ELR (cell line): ENCODE results near the gene ARFGAP1.
"Not testable (repeated sequence)": the region's sequence is repeated elsewhere in the genome, so short reads cannot be mapped to it uniquely, and the experiment has no call there.

Experiments
- DNase-seq: peaks from one replicate; pipeline ENCODE4 v3.0.0-alpha.2; 2015; ENCODE audit warnings: low read depth

Gene ARFGAP1

DNA sequence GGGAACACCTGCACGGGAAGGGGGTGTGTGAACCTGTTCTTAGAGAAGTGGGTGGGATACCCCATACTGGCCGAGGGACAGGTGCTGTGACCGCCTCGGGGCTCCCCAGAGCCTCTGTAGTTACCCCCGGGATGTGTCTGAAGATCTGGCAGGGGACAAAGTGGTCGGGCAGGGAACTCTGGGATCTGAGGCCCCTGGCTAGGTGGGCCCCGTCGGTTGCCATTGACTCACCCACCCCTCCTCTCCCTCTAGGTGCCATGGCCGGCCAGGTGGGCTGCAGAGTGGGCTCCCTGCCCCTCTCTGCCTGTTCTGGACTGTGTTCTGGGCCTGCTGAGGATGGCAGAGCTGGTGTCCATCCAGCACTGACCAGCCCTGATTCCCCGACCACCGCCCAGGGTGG lies 32.6 kb upstream of the ARFGAP1 start:
- DNase-seq = no peak

DNA sequence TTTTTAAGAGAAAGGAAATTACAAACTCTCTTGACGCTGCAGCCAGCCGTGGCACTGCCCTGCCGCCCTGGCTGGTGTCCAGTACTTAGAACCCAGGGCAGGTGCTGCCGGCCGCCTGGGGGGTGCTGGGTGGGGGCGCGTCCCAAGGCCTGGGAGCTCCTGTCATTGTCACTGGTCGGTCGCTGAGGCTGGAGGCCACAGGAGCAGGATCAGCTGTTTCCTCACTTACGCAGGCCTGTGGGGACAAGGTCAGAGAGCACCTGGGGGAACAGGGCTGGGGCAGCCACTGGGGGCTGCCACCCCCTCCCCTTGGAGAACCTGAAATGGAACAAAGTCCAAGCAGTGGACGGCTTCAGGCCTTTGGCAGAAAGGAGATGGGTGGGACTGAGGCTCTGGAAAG lies 31.3 kb upstream of the ARFGAP1 start:
- no peak for DNase-seq

DNA sequence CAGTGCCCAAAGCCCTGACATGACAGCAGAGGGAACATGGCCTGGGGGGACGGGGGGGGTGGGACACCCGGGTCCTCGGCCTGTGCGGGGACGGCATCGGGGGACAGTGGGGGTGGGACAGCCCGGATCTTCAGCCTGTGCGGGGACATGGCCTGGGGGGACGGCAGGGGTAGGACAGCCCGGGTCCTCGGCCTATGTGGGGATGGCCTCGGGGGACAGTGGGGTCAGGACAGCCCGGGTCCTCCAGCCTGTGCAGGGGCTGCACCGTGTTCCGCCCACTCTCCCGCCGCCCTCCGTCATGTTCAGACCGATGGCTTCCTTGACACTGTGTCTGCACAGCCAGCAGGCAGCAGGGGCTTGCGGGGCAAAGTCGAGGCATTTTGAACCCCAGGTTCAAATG lies 29.9 kb upstream of the ARFGAP1 start:
- DNase-seq = no peak

DNA sequence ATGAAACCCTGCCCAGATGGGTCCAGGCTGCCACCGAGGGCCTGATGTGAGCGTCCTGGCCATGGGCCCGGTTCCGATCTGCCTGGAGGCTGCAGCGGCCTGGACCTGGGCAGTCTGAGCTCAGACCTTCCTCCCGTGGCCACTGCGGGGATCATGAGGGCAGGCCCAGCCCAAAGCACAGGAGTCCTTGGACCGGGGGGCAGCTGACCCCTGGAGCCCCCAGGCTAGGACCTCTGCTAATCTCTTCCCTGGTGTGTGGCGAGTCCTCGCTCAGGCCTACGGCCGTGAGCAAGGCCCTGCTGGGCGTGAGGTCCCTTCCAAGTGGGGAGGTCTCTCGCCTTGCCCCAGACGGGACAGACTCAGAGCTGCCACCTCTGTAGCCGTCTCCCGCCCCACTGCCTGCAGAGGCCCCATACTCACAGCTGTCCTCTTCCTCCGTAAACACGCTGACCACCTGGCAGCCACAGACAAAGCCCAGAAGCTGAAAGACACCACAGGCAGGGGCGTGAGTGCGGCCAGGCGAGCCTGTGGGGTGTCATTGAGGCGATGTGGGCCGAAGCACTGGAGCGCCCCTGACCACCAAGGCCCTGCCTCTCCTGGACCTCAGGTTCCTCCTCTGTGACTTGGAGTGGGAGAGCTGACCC lies 28.9 kb upstream of the ARFGAP1 start:
- no peak for DNase-seq

DNA sequence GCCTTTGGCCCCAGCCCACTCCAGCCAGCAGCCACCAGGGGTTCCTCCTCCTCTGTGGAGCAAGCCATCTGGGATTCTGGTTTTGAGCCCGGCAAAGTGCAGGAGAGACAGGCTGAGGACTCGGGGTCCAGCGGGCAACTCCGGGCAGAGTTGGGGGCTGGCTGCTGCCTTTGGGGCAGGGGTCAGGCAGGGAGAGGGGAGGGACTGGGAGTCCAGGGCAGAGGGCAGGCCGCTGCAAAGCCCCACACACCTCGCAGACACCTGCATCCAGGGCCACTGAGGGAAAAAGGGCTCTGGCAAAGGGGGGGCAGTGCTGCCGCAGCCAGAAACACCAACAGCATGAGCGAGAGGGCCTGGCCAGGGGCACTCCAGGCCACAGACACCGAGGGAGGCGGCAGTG lies 28.1 kb upstream of the ARFGAP1 start:
- DNase-seq = no peak

DNA sequence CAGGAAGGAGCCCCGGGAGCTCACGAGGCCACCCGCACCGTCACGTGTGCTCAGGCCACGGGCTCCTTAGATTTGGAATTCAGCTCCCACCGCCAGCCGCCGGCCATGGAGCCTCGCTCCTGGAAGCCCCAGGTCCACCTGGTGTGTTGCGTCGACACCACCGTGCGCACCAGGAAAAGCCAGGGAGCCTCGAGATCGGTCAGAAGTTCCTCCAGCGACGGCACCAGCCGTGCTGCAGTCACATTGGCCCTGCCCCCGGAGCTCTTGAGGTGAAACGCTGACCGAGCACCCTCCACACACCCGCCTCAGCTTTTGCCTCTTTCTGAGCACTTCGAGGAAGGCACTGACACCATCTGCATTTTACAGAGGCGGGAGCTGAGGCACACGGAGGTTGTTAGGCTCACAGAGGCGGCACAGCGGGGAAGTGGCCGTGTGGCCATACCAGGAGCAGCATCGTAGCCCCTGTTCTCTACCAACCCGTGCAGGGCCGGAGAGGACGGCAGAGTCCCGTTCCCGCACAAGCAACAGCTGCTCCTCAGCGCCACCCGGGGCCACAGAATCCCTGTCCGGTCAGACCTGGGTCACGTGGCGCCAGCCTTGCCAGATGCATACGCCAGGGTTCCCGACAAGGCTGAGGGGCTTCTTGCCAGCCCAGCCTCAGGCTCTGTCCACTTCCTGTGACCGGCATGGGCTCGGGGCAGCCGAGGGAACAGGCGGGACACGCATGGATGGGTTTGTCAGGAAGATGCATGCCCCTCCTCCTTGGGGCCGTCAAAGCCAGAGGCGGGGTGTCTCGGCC lies 25.9 kb upstream of the ARFGAP1 start:
- DNase-seq = no peak

DNA sequence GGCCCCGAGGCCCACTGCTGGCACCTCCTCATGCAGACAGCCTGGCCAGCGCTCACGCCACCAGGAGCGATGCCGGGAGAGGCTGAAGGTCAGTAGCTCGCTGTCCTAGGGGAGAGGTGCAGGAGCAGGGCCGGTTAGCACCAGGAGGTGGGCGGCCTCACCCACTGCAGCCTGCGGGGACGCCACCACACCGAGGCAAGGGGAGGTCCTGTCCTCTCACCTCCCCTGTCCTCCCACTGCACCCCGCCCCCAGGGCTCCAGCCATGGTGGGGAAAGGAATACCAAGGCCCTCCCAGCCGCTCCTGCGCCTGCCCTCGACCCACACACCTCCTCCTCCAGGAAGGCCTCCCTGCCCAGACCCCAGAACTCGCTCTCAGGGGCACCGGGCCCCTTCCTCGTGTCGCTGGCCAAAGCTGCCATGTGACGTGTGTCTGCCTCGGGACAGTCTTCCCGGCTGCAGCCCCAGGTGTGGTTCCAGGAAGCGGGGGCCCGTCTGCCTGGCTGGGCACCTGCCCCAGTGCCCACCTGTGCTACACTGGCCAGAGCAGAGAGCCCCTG lies 24.9 kb upstream of the ARFGAP1 start:
- DNase-seq = no peak

DNA sequence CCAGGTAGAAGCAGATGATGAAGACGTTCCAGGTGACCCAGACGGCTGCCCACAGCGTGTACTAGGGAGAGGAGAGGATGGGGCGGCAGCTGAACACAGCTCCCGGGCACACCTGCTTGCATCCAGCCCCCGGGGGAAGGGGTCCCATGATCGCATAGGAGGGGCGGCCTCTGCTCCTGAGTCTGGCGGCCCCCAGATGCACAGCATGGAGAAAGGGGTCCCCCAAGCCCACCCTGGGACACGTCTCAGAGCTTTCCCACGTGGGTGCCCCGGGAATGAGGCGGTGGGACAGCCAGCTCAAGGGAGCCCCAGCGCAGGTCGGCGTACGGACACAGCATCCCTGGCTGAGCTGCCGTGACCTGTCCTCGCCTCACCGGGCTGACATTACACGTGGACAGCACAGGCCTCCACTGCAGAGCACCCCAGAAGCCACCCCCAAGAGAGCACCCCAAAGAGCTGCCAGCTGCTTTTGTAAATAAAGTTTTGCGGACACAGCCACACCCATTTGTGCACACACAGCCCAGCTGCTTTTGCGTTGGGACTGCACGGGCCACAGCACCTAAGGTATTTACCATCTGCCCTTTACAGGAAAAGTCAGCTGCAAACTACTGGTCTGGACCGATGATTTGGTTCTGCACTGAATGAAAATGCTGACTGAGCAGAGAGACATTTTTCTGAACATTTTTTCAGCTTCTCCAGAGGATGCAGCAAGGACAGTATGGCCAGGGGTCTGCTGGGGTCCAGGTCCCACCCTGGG lies 23.6 kb upstream of the ARFGAP1 start:
- DNase-seq = no peak

DNA sequence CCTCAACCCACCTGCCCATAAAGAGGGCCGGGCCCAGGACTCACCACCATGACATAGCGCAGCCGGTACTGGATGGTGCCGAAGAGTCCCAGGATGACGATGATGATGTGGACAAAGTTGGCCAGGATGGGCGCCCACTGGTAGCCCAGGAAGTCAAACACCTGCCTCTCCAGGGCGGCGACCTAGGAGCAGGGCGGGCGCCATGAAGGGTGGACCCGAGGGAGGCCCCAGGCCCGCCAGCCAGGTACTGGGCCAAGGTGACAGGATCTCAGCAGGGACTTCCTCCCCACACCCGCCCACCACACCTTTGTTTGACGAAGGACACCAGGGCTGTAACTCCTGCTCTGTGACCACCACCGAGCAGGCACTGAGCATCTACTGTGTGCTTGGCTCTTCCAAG lies 22.7 kb upstream of the ARFGAP1 start:
- no peak for DNase-seq

DNA sequence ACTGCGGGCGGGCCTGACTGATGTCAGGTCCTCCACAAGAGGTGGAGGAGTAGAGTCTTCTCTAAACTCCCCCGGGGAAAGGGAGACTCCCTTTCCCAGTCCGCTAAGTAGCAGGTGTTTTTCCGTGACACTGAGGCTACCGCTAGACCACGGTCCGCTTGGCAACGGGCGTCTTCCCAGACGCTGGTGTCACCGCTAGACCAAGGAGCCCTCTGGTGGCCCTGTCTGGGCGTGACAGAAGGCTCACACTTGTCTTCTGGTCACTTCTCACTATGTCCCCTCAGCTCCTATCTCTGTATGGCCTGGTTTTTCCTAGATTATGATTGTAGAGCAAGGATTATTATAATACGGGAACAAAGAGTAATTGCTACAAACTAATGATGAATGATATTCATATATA lies 21.3 kb upstream of the ARFGAP1 start:
- DNase-seq = not testable (repeated sequence)

DNA sequence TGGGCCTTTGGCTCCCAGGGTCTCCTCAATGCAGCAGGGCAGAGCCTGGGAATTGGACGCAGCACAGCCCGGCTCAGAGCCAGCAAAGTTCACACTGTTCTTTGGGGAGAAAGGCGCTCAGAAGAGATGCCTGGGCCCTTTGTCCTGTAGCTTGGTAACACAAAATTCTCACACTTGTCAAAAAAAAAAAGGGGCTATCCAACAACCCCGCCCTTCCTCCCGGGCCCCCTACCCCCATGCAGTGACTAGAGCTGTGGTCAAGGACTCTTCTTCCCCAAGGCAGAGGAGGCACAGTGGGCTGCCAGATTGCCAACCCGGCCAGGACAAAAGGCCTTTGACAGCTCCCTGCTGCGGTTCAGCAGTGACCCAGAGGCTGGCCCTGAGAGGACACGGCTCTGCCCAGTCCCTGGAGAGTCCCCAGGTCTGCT lies 20.3 kb upstream of the ARFGAP1 start:
- DNase-seq = no peak

DNA sequence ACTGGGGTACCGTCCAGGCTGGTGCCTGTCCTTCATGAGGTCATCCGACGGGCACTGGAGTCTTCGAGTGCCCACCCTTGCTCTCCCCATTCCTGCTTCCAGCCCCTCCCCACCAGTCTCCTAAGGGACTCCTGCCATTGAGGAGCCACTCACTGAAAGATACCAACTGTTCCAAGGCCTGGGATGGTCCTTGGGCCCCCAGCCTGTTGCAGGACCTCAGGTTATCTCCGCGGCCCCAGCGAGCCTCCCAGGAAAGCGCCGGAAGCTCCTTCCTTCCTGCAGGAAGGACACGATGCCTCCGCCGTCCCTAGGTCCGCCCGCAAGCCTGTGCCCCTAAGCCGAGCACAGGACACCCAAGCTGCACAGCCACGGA lies 19.6 kb upstream of the ARFGAP1 start:
- DNase-seq = no peak

DNA sequence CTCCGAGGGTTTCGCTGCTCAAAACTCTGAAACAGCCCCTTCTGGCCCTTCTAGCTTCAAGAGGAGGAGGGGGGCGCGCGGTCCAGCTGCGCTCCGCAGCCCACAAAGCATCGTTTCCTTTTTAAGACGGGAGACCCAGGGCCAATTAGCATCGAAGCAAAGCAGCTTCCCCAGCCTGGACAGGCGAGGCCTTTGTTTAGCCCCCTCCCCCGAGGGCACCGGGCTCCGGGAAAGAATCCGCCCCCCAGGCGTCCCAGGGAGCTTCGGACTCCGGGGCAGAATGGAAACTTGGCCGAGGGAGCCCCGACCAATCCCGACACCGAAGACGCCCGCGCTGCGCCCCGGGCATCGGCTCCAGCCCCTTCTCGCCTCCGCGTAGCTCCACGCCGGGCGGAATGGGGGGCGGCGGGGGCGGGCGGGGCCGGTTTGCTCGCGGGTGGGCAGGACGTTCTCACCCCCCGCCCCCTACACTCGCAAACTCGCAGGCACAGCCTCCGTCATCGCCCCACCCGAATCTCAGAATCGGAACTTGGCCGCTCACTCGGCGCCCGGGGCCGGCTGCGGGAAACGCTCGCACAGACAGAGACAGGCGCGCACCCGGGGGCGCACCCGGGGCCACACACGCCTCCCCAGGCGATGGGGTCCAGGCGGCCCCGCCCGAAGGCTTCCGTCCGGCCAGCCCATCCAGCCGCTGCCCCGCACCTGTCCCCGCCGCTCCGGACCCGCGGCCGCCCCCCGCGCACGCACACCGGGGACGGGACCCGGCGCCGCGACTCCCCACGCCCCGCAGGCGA lies 19.0 kb upstream of the ARFGAP1 start:
- no peak for DNase-seq

DNA sequence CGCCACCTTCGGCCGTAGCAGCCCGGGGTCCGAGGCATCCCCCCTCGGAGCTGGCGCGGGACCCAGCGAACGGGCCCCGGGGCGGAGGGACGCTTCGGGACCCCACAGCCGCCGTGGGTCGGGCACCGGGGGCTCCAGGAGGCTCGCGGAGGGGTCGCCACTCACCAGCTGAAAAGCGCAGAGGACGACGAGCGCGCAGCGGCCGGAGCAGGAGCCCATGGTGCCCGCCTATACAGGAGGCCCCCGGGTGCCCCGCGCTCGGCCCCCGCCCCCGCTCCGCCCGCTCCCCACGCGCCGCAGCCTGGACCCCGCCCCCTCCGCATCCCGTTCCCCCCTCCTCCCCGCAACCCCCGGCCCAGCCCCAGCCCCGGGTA lies 18.4 kb upstream of the ARFGAP1 start, which contains the start of gene NKAIN4:
NKAIN4 (minus strand) TSS at position 232 of the 374 bp plus-strand sequence; CDS start at position 219, 13 bp downstream.
- DNase-seq = no peak

DNA sequence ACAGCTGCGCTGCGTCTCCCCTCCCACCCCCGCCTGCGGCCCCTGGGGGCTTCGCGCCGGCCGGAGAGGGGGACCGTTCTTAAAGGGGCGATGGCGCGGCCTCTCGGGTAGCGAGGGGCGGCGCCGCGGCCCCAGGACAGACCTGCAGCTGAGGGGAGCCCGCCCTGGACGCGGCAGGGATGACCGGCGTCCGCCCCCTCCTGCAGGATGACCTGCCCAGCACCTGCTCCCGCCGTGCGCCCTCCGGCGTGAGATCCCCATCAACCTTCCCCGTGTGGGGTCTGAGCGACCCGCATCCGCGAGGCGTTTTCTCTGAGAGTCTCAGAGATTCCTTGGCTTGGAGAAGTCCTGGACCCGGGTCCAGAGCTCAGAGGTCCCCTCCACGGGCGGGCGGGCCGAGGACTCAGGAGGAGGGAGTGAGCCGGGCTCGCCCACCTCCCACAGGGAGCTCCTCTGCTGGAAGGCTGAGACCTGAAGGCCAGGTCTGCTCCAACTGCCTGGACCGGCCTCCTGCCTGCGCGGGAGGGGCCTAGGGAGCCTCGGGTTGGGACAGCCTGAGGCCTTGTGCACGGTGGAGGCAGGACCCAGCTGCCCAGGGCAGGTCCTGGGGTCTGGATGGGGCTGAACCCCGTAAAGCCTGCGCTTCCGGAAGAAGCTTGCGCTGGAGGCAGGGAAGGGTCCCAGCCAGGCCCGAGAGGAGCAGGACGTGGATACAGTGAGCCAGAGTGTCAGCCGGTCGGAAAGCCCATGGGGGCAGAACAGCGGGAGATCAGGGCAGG lies 17.8 kb upstream of the ARFGAP1 start:
- DNase-seq = no peak

DNA sequence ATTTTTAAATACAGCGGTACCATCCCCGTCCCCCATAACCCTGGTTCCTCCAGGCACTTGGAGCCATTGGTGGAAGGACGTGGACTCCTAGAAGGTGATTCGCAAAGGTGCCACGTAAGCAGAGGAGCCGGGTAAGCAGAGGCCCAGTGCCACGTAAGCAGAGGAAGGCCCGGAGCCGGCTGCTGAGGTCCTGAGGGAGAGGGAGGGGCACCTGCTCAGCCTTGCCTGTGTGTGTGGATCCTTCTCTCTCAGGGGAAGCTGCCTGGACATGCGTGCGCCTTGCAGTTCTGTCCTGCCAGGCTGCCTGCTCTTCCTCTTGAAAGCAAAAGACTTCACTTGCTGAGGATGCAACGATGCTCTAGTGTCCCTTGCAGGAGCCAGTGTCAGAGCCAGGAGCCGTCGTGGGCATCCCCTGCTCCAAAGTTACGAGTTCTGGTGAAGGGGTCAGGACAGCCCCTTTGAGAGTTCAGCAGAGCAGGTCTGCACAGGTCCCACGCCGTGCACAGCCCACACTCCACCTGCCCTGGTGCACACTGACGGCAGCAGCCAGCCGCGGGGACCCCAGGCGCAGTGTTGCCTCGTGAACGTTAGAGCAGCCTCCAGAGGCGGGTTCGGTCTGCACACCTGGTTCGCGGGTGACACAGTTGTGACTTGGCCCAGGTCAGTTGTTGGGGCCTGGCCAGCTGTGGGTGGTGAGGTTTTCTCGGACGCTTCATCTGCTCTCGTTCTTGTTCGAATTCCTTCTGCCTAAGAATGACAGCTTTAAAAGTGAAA lies 16.5 kb upstream of the ARFGAP1 start:
- DNase-seq = no peak

DNA sequence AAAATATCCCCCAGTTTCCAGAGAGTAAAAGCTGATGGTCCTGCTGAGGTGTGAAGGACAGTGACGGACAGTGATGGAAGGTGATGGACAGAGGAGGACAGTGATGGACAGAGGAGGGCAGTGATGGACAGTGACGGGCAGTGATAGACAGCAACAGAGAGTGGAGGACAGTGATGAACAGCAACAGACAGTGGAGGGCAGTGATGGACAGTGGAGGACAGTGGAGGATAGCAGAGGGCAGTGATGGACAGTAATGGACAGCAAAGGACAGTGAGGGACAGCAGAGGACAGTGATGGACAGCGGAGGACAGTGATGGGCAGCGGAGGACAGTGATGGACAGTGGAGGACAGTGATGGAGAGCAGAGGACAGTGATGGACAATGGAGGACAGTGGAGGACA lies 15.7 kb upstream of the ARFGAP1 start:
- DNase-seq = no peak

DNA sequence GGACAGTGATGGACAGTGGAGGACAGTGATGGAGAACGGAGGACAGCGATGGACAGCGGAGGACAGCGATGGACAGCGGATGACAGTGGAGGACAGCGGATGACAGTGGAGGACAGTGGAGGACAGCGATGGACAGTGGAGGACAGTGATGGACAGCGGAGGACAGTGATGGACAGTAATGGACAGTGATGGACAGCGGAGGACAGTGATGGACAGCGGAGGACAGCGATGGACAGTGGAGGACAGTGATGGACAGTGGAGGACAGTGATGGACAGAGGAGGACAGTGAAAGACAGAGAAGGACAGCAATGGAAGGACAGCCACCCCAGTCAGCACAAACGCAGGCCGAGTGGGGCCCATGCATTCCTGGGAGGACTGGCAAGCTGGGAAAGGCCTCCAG lies 15.0 kb upstream of the ARFGAP1 start:
- no peak for DNase-seq

DNA sequence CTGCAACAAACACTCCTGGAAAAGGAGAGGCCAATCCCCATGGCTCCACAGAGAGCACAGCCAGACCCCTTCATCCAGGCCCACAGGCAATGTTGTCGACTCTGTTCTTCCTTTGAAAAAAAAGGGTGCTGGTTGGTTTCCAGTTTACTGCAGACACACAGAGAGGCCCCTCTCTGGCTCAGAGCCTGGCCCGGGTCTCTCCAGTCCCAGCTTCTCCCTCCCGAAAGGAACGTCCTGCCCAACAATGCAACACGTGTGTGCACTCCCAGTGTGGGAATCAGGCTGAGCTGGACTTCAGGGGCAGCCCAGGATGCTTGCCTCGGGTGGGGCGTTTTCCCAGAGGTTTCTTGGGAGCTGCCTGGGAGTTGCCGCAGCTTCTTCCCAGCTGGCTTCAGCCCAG lies 13.8 kb upstream of the ARFGAP1 start:
- no peak for DNase-seq

DNA sequence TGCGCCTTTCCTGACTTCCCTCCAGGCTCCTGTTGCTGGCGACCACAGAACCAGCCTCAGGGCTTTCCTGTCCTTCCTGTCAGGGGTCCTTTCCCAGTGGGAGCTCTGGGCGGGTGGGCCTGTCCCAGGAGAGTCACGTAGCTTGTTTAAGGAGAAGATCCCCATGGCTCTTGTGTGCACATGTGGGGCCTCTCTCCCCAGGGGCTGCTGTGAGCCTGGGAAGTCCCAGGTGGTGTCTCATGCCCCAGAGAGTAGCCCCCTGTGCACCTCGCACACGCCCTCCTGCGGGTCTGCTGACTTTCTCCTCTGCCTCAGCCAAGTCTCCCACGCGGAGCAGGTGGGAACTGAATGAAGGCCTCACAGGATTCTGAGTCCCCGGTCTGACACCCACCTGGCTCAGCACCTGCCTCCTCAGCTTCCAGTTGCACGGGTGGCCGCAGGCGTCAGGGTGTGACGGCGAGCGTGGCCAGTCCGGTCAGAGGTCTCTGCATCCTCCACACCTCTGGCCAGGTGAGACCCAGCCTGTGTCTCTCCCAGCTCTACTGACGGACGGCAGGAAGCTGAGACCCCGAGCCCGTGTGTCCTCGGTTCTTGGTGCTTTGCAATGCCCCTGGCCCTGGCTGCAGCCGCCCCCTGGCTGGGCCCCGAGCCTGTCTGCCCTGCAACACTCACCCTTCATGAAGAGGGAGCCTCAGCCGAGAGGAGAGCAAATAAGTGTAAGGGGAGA lies 12.7 kb upstream of the ARFGAP1 start:
- DNase-seq = no peak
